Activated T-cell treated with anti-CD3 and anti-CD28 coated beads, Interleukin-2, amount 50 U/mL, for 48 hours (primary cell): ENCODE measurements around the gene ZNF787.
"Not testable (repeated sequence)": the region's sequence is repeated elsewhere in the genome, so short reads cannot be mapped to it uniquely, and the experiment has no call there.

Source experiments
- DNase-seq, 2 experiments: peaks; one replicate each; pipeline ENCODE4 v3.0.0-alpha.2; 2020

Gene ZNF787

GRCh38 chr19:56104423-56104822 is 16.7 kb downstream of the ZNF787 start:
- DNase-seq, result no peak

GRCh38 chr19:56103027-56103614 is 18.0 kb downstream of the ZNF787 start:
- no peak for DNase-seq

GRCh38 chr19:56101746-56102535 is 19.2 kb downstream of the ZNF787 start:
- no peak for DNase-seq

GRCh38 chr19:56101095-56101494 is 20.0 kb downstream of the ZNF787 start:
- no peak for DNase-seq

GRCh38 chr19:56099638-56100539 is 21.2 kb downstream of the ZNF787 start:
- DNase-seq, result no peak

- DNase-seq, result no peak
Measured at GRCh38 chr19:56098731-56099568, 22.1 kb downstream of the ZNF787 start.

- DNase-seq, result not testable (repeated sequence)
Measured at GRCh38 chr19:56098237-56098636, 22.9 kb downstream of the ZNF787 start.

GRCh38 chr19:56097776-56098175 is 23.3 kb downstream of the ZNF787 start:
- no peak for DNase-seq

GRCh38 chr19:56097306-56097705 is 23.8 kb downstream of the ZNF787 start:
- no peak for DNase-seq

- no peak for DNase-seq
Measured at GRCh38 chr19:56096665-56097064, 24.4 kb downstream of the ZNF787 start.

- no peak for DNase-seq
Measured at GRCh38 chr19:56094449-56094848, 26.6 kb downstream of the ZNF787 start.

- DNase-seq, result no peak
Measured at GRCh38 chr19:56092685-56093631, 28.1 kb downstream of the ZNF787 start.

- DNase-seq, result no peak
Measured at GRCh38 chr19:56091751-56092546, 29.1 kb downstream of the ZNF787 start.

GRCh38 chr19:56091066-56091490 is 30.0 kb downstream of the ZNF787 start:
- no peak for DNase-seq

GRCh38 chr19:56089344-56089743 is 31.8 kb downstream of the ZNF787 start:
- DNase-seq, result no peak

GRCh38 chr19:56088497-56089215 is 32.4 kb downstream of the ZNF787 start:
- no peak for DNase-seq

GRCh38 chr19:56087647-56088496 is 33.2 kb downstream of the ZNF787 start:
- DNase-seq, result no peak

- no peak for DNase-seq
Measured at GRCh38 chr19:56086671-56087430, 34.2 kb downstream of the ZNF787 start.
